Liver (tissue), 3 donors: ENCODE results near the gene KLF6.

ENCODE experiments used
- ATF3 ChIP-seq: IDR thresholded peaks from 2 replicates; pipeline ENCODE4 v1.6.1; 2016; ENCODE audit warnings: antibody characterized with exemption
- CTCF ChIP-seq: fragments of 150-350 bp; IDR thresholded peaks from 2 replicates; pipeline ENCODE4 v1.5.1; 2017; ENCODE audit warnings: improper control_type of control experiment, low read depth, low read length; ENCODE audit not compliant: missing input control
- GABPA ChIP-seq, 2 donors: IDR thresholded peaks in 1 of 2; conservative IDR thresholded peaks in 1 of 2; 2 replicates each; pipeline ENCODE4 v1.6.1; 2016; ENCODE audit warnings: antibody characterized with exemption in 2 of 2, mild to moderate bottlenecking in 1 of 2, moderate library complexity in 1 of 2
- RAD21 ChIP-seq, 2 donors: IDR thresholded peaks; 2 replicates each; pipeline ENCODE4 v1.6.1; 2016; ENCODE audit warnings: antibody characterized with exemption in 2 of 2, mild to moderate bottlenecking in 2 of 2
- REST ChIP-seq: IDR thresholded peaks from 2 replicates; pipeline ENCODE4 v1.6.1; 2016; ENCODE audit warnings: antibody characterized with exemption, mild to moderate bottlenecking
- YY1 ChIP-seq: IDR thresholded peaks from 2 replicates; pipeline ENCODE4 v1.6.1; 2016; ENCODE audit warnings: antibody characterized with exemption, mild to moderate bottlenecking
- donor health status: healthy.
- donor health status: healthy.

- no peak for TF ChIP-seq YY1
- TF ChIP-seq CTCF = no peak
- TF ChIP-seq REST = no peak
- TF ChIP-seq RAD21 (IDR thresholded peaks at IDR 0.05) = peak in 1 of 2 donors; percentile 20
- no peak for TF ChIP-seq ATF3
- no peak for TF ChIP-seq GABPA (IDR thresholded peaks at IDR 0.05 in 1 of 2, conservative IDR thresholded peaks at IDR 0.05 in 1 of 2)
Observed at GRCh38 chr10:3749600-3749999, 35.4 kb downstream of the KLF6 start.
